Measurements from ENCODE around the gene ACKR1.

ACKR1 gene

DNA sequence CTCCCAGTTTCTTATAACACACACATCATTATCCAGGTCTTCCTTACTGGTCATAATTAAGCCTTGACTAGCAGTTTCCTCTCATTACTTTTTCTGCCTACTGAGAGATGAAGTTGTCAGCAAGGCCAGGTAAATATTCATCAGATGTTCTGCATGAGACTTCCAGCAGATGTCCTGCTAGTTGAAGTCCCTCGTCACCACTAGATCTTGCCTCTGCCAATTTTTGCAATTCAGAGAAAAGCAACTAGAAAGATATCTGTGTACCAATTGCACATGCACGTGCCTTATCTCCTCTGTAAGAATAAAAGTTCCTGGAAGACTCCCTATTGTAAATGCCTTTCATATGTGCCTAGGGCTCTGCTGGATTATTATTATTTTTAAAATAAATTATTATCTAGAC is 18.3 kb downstream of the ACKR1 start:
- no peak for DNase-seq

GRCh38 chr1:159228554-159228953 is 23.9 kb downstream of the ACKR1 start:
- DNase-seq = no peak

DNA sequence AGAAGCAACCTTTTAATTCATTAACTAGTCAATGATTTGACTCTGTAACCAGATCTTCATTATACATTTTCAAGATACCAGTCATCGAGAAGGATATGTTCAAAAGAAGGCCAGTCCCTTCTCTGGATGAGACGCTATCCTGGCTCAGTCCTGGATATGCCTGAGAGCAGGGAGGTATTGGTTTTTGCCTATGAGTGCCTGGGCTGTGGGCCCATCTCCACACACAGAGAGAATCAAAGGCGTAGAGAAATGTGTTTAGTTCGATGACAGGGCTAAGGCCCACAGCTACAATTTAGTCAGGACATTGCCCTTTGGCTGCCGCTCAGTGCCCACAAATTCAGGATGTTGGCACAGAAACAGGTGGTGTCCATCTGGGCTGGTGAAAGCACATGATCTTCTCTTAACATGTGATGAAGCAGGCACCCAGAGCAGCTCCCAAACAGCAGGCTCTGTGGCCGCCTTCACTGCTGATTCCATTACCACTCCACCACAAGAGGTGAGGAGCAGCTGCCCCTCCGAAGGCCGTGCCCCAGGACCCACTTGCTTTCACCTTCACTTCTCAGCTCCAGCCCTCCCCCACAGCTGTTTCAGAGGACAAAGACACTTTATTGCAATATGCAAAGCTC is 24.7 kb downstream of the ACKR1 start:
- no peak for DNase-seq

DNA sequence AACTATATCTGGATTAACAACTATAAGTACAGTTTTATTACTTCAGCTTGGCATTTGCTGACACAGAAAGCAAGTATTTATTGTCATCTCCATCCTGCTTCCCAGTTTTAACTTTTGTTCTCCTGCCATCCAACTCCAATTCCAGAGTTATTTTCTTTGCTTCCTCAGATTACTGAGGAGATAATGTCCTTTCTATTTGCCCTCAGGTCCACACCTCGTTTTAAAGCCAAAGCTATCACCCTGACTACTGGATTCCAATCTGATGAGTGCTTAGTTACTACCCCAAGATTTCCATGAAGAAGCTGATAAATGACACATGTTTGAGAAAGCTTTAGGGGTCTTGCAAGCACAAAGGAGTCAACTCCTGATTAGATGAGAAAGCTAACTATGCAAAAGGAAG is 25.2 kb downstream of the ACKR1 start:
- DNase-seq = no peak

DNA sequence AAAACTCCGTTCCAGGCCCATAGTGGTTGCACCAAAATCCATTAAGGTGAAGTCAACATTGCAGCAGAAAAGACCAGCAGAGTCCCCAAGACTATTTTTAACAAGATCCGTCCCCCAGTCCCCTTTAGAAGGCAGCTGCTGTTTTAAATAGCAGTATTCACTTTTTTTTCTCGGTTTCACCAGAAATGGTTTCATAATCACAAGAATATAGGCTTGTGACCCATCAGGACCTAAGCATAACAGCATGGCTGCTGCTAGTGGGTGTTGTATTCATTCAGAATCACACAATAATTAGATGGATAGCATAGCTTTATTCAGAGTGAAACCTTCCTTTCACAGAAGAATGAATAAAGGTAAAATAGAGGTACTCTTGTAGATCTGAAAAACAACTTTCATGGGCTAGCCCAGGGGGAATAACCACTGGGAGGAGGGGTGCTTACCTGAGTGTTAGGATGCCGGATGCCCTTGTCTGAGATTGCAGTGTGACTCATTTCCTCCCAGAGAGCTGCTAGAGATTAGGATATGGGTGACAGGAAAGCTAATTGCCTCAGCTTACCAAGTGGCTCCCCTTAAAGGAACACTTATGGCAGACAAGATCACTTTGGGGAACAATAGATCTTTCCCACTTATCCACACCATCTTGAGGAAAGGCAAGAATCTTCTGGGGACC is 35.0 kb downstream of the ACKR1 start:
- no peak for DNase-seq

DNA sequence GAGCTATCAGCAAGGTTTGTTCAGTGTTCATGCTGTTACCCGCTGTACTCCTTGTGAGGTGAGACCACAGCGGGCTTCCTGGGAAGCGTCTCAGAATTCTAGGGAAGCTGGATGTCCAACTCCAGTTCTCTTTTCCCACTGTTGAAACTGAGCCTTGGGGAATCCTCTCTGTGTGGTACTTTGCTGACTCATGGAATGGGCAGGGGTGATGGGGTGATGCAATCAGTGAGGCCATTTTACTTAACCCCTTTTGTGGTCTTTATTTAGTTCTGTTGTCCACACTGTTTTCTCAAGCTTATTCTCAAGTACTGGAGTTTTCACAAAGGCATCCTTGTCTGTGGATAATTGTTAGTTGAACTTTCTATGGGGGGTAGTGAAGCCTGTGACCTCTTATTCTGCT is 42.6 kb downstream of the ACKR1 start:
- DNase-seq = no peak

- no peak for DNase-seq
Observed at GRCh38 chr1:159248311-159248710, 43.6 kb downstream of the ACKR1 start.

- no peak for DNase-seq
Observed at GRCh38 chr1:159250638-159251216, 46.1 kb downstream of the ACKR1 start.
